Activated T-cell treated with anti-CD3 and anti-CD28 coated beads, Interleukin-2, amount 50 U/mL, for 4 hours (primary cell): ENCODE data around the gene ITGA5. TPM values are rescaled to one million over a fixed set of nuclear protein-coding genes. Genes with fewer than 3 reads are reported as not detected.

Experiments
- ATAC-seq, 2 donors: fragments of 200-7000 bp; cut with Tn5 transposase; one replicate each; pipeline ENCODE4 v1.10.0; 2021
- DNase-seq: peaks from one replicate; pipeline ENCODE4 v3.0.0-alpha.2; 2020
- H3K27me3 Mint-ChIP-seq: one replicate; pipeline ENCODE4 v1.8.0; 2021; ENCODE audit warnings: low read depth, mixed read lengths
- H3K36me3 Mint-ChIP-seq: one replicate; pipeline ENCODE4 v1.8.0; 2022; ENCODE audit warnings: mixed read lengths; ENCODE audit not compliant: insufficient read depth
- H3K4me1 Mint-ChIP-seq: one replicate; pipeline ENCODE4 v1.8.0; 2021; ENCODE audit warnings: low read depth, mixed read lengths
- H3K4me3 Mint-ChIP-seq: one replicate; pipeline ENCODE4 v1.8.0; 2021; ENCODE audit warnings: mild to moderate bottlenecking, moderate library complexity, mixed read lengths
- H3K9me3 Mint-ChIP-seq: one replicate; pipeline ENCODE4 v1.8.0; 2021; ENCODE audit warnings: mixed read lengths
- total RNA-seq, 3 donors: library from RNA; stranded (reverse); gene quantifications; one replicate each; pipeline ENCODE4 v1.2.1, GENCODE V29; 2021

The ITGA5 gene
- total RNA-seq, 3 donors from 2014 or later = 9.3 to 16.4 (median 12.4) TPM

DNA sequence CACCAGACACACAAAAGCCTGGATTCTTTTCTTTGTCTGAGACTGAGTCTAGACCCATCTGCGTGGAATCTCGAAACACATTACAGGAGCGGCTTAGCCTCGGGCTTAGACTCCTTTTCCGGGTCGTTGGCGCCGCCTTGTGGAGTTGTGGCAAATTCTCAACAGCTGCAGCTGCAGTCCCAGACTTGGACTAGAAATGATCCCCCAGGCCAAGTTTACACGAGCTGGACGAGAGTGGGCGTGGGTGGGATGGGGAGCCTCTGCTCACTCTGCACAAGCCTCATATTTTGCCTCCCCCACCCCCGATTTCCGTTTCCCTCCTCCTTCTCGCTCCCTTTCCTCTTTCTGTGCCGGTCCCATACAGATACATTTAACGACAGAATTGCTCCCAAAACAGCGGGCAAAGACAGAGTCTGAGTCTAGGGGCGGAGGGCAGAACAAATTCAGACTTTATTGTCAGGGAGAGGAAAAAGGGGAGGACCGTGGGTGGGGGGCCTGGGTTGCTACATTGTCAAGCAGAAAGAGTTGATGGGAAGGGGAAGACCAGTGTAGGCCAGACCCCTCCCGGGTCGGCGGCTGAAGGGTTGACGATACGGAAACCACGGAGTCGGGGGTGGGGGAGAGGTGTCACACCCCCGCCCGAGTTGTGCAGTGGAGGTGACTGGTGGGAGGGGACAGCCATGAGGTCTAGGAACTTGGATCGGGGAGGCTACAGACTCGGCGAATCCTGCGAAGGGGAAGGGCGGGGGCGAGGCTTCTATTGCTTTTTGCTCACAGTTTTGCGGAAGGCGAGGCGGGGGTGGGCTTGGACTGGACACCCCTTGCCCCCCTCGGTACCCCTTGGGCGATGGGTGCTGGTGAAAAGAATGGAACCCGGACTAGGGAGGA lies 50.1 kb downstream of the ITGA5 start:
- peaks cover 37% of the 10 kb centered on the region for H3K4me1 Mint-ChIP-seq
- peak overlapping the region; percentile 43 for H3K4me3 Mint-ChIP-seq

DNA sequence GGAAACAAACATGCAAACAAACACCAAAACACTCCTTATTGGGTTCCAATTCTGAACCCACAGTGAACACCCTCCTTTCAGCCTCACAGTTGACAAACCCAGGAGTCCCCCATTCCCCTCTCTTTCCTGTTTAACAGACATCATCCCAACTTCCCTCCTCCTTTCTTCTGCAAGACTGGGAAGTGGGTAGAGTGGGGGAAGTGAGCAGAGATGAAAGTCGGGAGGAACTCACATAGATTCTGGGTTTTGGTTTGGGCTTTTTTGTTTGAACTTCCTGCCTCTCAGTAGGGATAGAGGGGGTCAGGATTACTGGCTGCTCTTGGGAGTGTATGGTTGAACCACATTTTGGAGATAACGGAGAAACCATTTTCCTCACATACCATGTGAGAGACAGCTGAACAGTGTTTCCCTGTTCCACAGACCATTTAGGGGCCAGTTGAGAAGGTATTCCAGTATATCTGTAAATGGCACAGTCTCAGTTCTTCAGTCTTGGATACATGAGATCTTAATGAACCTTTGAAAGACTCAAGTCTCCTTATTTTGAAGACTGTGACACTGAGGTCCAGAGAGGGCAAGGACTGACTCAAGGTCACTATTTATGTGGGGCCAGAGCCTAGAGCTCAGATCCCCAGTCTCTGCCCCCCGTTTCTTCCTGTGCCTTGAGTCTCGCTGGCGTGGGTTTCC lies 50.9 kb downstream of the ITGA5 start:
- Mint-ChIP-seq H3K4me3 (peak overlapping the region; percentile 43), H3K36me3 (no peaks in the 10 kb centered on the region), H3K4me1 (peaks cover 39% of the 10 kb centered on the region), H3K27me3 (no peaks in the 10 kb centered on the region), H3K9me3 (no peaks in the 10 kb centered on the region)
- peak in 1 of 2 donors; percentile 12 for ATAC-seq
- DNase-seq = no peak

More for the DNA sequence above, 50.1 kb downstream of the ITGA5 start:
- Mint-ChIP-seq H3K36me3 (no peaks in the 10 kb centered on the region), H3K27me3 (no peaks in the 10 kb centered on the region), H3K9me3 (no peaks in the 10 kb centered on the region)
- ATAC-seq (peak; percentile 88 to 89), DNase-seq (peak; percentile 91)

DNA sequence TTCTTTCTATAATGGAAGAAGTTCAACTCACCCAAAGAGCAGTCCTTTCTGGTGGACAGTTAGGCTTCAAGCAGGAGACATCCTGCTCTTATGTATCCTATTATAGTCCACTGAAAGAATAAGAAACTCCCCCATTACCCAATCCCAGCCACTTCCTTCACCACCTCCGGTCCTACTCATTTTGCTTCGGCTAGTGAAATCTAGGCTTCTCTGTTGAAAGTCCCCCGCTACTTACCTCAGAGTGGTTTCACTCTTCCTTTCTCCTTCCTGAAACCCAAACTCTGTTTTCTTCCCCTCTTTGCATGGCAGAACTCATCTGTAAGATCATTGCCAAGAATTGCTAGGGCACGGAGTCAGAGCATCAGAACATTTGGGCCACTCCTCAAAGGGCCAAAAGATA lies 54.7 kb downstream of the ITGA5 start, which contains the start of gene GPR84:
Gene GPR84, minus strand, starts transcription at position 74 of the 400 bp plus-strand sequence. CDS start 635 bp downstream, outside the sequence.
- no peaks in the 10 kb centered on the region for H3K9me3 Mint-ChIP-seq
- H3K36me3 Mint-ChIP-seq = no peaks in the 10 kb centered on the region
- no peaks in the 10 kb centered on the region for H3K27me3 Mint-ChIP-seq
- peak within 1 kb of the TSS; percentile 15 for H3K4me3 Mint-ChIP-seq
- DNase-seq = no peak
- H3K4me1 Mint-ChIP-seq = peaks cover 37% of the 10 kb centered on the region
- peak; percentile 31 to 36 for ATAC-seq

DNA sequence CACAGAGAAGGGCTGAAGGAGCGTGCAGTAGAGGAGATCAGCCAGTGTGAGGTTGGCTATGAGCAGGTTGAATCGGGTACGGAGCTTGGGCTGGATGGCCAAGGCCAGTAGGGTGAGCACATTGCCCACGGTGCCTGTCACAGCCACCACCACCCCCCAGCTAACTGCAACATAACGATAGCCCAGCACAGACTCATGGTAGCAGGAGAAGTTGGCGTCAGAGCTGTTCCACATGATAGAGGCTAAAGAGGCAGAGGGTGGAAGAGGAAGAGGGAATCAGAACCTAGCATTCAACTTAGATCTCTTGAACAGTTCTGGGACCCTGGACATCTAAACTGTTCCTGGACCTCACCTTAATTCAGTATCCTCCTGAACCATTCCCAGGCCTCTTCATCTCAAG lies 55.4 kb downstream of the ITGA5 start:
- H3K4me3 Mint-ChIP-seq = no peak overlapping the region
- H3K27me3 Mint-ChIP-seq = no peaks in the 10 kb centered on the region
- no peaks in the 10 kb centered on the region for H3K9me3 Mint-ChIP-seq
- peaks cover 33% of the 10 kb centered on the region for H3K4me1 Mint-ChIP-seq
- H3K36me3 Mint-ChIP-seq = no peaks in the 10 kb centered on the region
- DNase-seq = no peak
- no peak for ATAC-seq

DNA sequence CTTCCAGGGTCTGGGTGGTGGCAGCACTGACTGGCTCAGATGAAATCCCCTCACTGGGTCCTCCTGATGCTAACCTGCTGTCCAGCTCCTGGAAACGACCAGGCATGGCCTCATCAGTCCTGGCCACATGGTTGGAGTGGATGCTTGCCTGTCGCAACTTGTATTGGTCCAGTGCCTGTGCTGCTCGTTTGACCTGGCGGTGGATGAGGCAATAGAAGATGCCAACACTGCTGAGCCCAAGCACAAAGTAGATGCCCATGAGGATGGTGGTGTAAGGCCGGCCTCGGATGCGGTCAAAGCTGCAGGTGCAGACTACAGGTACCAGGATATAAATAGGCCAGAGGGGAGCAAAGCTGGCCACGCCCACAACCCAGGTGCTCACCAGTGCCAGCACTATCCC lies 56.0 kb downstream of the ITGA5 start:
- H3K9me3 Mint-ChIP-seq = no peaks in the 10 kb centered on the region
- peaks cover 27% of the 10 kb centered on the region for H3K4me1 Mint-ChIP-seq
- DNase-seq (no peak), ATAC-seq (no peak)
- H3K27me3 Mint-ChIP-seq = no peaks in the 10 kb centered on the region
- no peak overlapping the region for H3K4me3 Mint-ChIP-seq
- H3K36me3 Mint-ChIP-seq = no peaks in the 10 kb centered on the region

DNA sequence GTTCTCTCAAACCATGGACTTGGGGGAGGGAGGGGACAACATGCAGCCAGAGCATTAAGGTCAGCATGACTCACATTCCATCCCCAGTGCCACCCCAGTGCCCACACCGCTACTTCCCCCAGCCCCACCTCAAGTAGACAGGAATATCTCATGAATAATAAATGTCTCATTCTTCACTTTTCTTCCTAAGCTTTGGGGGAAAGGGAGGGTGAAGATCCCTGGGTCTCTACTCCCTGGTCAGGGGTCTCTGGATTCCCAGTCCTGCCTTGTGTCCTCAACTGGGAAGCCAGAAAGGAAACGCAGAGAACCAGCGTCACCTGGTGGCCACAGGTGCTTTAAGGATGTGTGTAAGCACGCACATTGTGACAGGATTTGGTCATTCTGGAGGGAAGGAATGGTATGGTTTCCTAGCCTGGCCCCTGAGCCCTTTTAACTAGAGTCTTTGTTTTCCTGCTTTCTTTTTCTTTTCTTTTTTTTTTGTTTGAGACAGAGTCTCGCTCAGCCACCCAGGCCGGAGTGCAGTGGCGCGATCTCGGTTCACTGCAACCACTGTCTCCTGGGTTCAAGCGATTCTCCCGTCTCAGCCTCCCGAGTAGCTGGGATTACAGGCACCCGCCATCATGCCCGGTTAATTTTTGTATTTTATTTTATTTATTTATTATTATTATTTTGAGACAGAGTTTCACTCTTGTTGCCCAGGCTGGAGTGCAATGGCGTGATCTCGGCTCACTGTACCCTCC lies 58.2 kb downstream of the ITGA5 start:
- peaks cover 24% of the 10 kb centered on the region for H3K4me1 Mint-ChIP-seq
- H3K9me3 Mint-ChIP-seq = no peaks in the 10 kb centered on the region
- DNase-seq (peak; percentile 47), ATAC-seq (no peak)
- no peaks in the 10 kb centered on the region for H3K36me3 Mint-ChIP-seq
- no peaks in the 10 kb centered on the region for H3K27me3 Mint-ChIP-seq
- peak overlapping the region; percentile 26 for H3K4me3 Mint-ChIP-seq

DNA sequence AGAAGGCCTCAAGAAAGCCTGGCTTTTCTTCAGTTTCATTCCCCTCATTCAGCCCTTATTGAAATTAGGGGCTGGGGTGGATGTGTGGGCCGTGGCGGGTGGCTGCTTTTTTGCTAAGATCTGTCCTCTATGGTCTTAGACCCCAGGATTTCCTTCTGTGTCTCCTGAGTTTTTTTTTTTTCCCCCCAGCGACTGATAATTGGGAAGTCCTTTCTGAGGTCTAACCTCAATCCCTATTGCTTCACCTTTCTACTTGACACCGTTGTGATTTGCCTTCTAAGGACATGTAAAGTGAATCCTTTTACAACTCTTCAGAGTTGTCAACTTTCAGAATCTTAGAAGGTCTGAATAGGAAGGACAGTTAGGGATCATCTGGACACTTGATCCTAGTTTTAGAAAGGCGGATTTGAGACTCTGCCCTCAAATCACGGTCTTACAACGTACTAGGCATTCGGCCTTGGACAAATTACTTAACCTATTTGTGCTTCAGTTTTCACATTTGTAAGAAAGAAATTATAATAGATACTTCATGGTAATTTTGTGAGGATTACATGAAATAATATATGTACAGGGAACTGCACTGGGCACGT lies 59.2 kb downstream of the ITGA5 start:
- H3K4me1 Mint-ChIP-seq = peaks cover 23% of the 10 kb centered on the region
- H3K9me3 Mint-ChIP-seq = no peaks in the 10 kb centered on the region
- H3K4me3 Mint-ChIP-seq = no peak overlapping the region
- DNase-seq (no peak), ATAC-seq (no peak)
- H3K36me3 Mint-ChIP-seq = no peaks in the 10 kb centered on the region
- no peaks in the 10 kb centered on the region for H3K27me3 Mint-ChIP-seq

DNA sequence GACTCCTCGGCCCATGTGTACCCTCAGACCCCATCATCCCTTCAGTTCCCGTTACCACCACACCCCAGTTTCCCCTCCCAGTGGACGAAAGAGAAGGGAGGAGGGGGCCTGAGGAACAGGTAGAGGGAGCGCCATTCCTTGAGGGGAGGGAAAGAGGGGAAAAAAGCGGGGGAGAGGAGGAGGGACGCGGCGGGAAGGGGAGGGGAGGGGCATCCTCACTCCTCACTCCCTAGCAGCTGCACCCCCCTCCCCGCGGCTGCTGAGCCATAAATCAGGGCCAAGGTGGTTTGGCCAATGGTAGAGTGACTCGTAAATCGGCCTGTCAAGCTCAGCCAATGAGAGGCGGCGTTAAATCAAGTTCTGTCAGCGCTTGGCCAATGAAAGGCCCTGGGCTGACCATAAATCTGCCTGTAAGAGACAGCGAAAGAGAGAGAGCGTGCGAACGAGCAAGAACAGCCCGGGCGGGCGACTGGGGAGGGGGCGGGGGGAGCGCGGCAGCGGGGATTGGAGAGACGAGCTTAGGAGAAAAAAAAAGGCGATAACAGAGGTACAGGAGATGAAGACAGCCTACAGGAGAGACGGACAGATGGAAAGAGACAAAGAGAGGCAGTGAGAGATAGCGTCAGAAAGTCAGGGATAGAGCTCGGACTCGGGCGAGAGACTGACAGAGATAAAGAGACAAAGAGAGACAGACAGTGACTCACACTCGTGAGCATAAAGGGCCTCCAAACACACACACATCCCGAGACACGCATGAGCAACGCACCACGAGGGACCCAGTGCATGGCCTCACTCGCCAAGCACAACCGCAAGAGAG lies 59.9 kb downstream of the ITGA5 start:
- ATAC-seq (peak; percentile 95 to 96), DNase-seq (peak; percentile 86)
- peaks cover 16% of the 10 kb centered on the region for H3K4me1 Mint-ChIP-seq
- no peaks in the 10 kb centered on the region for H3K27me3 Mint-ChIP-seq
- H3K9me3 Mint-ChIP-seq = no peaks in the 10 kb centered on the region
- no peaks in the 10 kb centered on the region for H3K36me3 Mint-ChIP-seq
- no peak overlapping the region for H3K4me3 Mint-ChIP-seq

DNA sequence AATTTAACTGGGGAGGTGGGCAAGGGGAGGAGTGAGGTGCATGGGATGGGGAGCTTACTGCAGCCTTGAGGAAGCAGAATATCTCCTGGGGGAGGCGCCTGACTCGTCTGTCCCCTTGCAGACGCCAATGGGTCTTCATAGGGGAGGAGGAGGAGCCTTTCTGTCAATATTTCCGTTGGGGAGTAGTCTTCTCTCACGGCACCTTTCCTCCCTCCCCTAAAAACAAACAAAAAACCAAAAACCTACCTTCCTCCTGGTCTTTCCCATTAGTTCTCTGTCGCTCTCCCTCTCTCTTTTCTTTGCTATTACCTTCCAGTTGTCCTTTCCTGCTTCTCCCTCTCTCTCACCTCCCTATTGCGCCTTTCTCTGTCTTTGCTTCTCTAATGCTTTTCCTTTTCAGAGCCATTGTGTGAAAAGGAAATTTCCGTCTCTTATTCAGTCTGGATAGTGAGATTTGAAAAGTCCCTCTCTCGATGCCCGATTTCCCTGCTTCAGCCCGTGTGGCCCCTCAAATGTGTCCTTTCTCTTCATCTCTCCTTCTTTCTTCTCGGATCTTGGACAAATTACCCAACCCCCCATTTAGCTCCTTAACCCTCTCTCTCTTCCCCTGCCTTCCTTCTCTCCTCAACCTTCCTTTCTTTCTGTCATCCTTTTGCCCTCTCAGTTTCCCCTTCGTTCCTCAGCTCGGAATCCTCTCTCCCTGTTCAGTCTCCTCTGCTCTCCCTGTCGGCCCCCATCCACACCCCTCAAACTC lies 60.7 kb downstream of the ITGA5 start:
- H3K4me3 Mint-ChIP-seq = no peak overlapping the region
- ATAC-seq = peak in 1 of 2 donors; percentile 14

DNA sequence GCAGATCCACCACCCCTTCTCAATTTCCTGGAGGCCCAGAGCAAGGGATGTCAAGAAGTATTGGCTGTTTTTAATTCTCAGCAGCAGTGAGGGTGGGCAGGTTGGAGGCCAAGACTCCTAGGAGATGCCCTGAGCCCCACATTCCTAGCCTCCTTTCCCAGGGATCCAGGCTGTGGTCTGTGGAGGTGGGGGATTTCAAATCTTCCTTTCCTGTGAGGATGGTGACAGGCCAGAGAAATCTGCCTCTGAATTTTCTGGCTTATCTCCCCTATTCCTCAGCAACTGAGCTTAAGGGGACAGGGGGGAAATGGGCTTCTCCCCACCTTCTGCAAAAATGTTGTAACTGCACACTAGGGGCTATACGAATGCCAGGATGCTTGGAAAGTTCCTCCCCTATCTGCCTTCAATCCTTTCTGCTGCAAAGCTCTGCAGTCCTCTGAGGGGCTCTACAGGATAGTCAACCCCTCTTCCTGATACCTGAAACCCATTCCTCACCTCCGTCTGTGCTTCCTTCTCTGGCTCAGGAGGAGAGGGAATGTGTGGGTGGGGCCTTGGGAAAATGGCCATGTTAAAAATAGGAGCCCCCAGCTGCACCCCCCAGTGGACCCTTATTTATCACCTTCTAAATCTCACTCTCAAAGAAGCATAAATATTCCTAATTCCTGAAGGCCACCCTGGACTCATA lies 61.4 kb downstream of the ITGA5 start:
- Mint-ChIP-seq H3K4me3 (no peak overlapping the region), H3K27me3 (no peaks in the 10 kb centered on the region), H3K36me3 (no peaks in the 10 kb centered on the region), H3K4me1 (peaks cover 10% of the 10 kb centered on the region), H3K9me3 (no peaks in the 10 kb centered on the region)
- no peak for ATAC-seq
- no peak for DNase-seq

More for the DNA sequence above, 60.7 kb downstream of the ITGA5 start:
- DNase-seq = peak; percentile 27
- no peaks in the 10 kb centered on the region for H3K27me3 Mint-ChIP-seq
- peaks cover 8% of the 10 kb centered on the region for H3K4me1 Mint-ChIP-seq
- H3K9me3 Mint-ChIP-seq = no peaks in the 10 kb centered on the region
- H3K36me3 Mint-ChIP-seq = no peaks in the 10 kb centered on the region

DNA sequence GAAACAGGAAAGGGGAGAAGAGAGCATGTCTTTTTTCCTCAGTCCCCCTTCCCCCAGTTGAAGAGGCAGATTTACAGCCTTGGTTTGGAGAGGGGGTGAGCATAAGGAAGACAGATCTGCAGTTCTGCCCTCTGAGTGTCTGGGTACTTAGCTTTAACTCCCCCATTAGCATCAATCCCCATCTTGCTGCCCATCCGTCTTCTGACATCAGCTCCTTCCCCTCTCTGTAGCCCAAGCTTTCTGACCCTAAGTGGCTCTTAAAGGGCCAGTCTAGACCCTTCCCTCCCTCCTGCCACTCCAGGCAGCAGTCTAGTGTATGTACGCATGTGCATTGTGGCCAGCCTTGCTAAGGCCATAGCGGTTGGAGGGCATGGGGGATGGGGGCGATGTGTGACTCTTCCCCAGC lies 62.1 kb downstream of the ITGA5 start:
- Mint-ChIP-seq H3K27me3 (no peaks in the 10 kb centered on the region), H3K4me1 (peaks cover 17% of the 10 kb centered on the region), H3K9me3 (no peaks in the 10 kb centered on the region), H3K4me3 (no peak overlapping the region), H3K36me3 (peaks cover under 1% of the 10 kb centered on the region)
- no peak for DNase-seq
- no peak for ATAC-seq

DNA sequence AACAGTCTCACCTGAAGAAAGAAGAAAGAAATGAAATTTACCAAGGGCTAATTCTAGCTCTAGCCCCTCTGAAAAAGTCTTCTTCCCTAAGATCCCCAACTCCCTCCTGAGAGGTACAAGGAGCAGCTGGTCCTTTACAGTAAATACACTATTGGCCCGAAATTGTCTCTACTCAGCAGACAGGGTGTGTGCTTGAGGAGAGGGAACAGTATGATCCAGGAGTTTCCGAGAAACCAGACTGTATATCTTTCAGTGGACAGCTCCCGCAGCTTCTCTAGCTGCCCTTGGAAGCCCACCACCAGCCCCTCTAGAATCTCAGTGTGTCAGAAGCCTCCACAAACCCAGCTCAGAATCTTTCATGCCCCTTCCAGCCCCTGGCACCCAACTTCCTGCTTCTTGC lies 62.8 kb downstream of the ITGA5 start:
- H3K4me1 Mint-ChIP-seq = peaks cover 24% of the 10 kb centered on the region
- no peaks in the 10 kb centered on the region for H3K27me3 Mint-ChIP-seq
- no peak overlapping the region for H3K4me3 Mint-ChIP-seq
- peaks cover 7% of the 10 kb centered on the region for H3K36me3 Mint-ChIP-seq
- ATAC-seq (no peak), DNase-seq (no peak)
- H3K9me3 Mint-ChIP-seq = no peaks in the 10 kb centered on the region
